Astrocyte (in vitro differentiated cells and primary cell): ENCODE measurements around the gene C1orf232.

Experiments
- CTCF ChIP-seq: IDR thresholded peaks from 2 replicates; pipeline ENCODE4 v1.5.1; 2011; ENCODE audit warnings: low read depth, mild to moderate bottlenecking, inconsistent platforms, low read length, moderate library complexity; ENCODE audit not compliant: insufficient read depth
- EZH2 ChIP-seq: IDR thresholded peaks from 2 replicates; pipeline ENCODE4 v1.6.1; 2012; ENCODE audit warnings: mild to moderate bottlenecking, low read length, inconsistent platforms; ENCODE audit not compliant: insufficient read depth

GRCh38 chr1:26121854-26122773 is 46.6 kb downstream of the C1orf232 start:
- TF ChIP-seq EZH2: no peak
- no peak for TF ChIP-seq CTCF
